ENCODE measurements around the gene UBQLN4. TPM values are rescaled to one million over a fixed set of nuclear protein-coding genes. Genes with fewer than 3 reads are reported as not detected.

Gene UBQLN4
- total and polyA plus RNA-seq, 4 donors, result 7.4 to 17.8 (median 11.3) TPM

DNA sequence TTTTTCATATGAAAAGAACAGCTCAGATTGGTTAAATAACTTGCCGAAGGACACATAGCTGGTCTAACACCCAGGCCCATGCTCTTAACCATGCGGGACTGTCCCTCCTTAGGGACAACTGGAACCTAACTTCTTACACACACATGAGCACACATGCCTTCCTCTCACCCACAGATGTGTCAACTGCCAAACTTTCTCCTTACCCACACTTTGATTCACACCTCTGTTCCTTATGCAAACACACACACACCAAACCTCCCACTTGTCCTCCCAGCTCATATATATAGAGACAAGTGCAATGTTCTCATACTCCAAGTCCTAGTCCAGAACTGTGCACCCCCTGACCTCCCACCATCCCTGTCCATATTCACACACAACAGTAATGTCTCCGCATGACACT, 11.6 kb upstream of the UBQLN4 start:
- no peak overlapping the region for H3K4me3 ChIP-seq (ENCODE audit: low read depth in 1 of 3, low read length in 3 of 3)
- H3K27ac ChIP-seq (ENCODE audit: low read depth in 1 of 2, low read length in 2 of 2), result no peak overlapping the region
- no peak for TF ChIP-seq MAX (IDR thresholded peaks at IDR 0.05)
- no peaks in the 10 kb centered on the region for H3K9me3 ChIP-seq (ENCODE audit: control insufficient read depth in 4 of 4, low read length in 3 of 4)
- H3K27me3 ChIP-seq (ENCODE audit: control insufficient read depth in 4 of 4, insufficient read depth in 4 of 4, low read length in 3 of 4), result no peaks in the 10 kb centered on the region
- no peak overlapping the region for H3K9ac ChIP-seq (ENCODE audit: low read depth in 1 of 2, low read length in 2 of 2)
- peaks cover 3 to 10% (median 8%) of the 10 kb centered on the region in 4 donors for H3K4me1 ChIP-seq (ENCODE audit: control insufficient read depth in 4 of 4, insufficient read depth in 4 of 4, low read length in 3 of 4)
- 93% methylated on average over 3 of the region's 3 CpGs for WGBS
- H3K36me3 ChIP-seq (ENCODE audit: control insufficient read depth in 4 of 4, insufficient read depth in 3 of 4, low read depth in 1 of 4, low read length in 3 of 4), result no peaks in the 10 kb centered on the region
- DNase-seq (ENCODE audit: low spot score), result no peak

DNA sequence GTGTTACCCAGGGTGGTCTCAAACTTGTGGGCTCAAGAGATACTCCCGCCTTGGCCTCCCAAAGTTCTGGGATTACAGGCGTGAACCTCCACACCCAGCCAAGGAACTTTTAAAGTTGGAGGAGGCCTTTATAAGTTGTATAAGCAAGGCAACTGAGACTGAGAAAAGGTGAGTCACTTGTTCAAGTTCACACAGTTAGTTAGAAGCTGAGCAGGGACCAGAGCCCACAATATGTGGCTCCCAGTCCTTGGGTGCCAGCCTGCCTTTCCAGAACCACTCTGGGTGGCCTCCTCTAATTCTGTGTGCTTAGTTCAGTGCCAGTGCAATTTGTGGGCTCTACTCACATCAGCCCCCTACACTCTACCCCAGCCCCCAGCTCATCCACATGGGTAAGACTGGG, 11.0 kb upstream of the UBQLN4 start:
- WGBS, result 93% methylated on average over 2 of the region's 2 CpGs
- Histone ChIP-seq H3K27ac (ENCODE audit: low read depth in 1 of 2, low read length in 2 of 2) (no peak overlapping the region), H3K9ac (ENCODE audit: low read depth in 1 of 2, low read length in 2 of 2) (no peak overlapping the region), H3K9me3 (ENCODE audit: control insufficient read depth in 4 of 4, low read length in 3 of 4) (no peaks in the 10 kb centered on the region), H3K4me3 (ENCODE audit: low read depth in 1 of 3, low read length in 3 of 3) (no peak overlapping the region), H3K36me3 (ENCODE audit: control insufficient read depth in 4 of 4, insufficient read depth in 3 of 4, low read depth in 1 of 4, low read length in 3 of 4) (no peaks in the 10 kb centered on the region), H3K4me1 (ENCODE audit: control insufficient read depth in 4 of 4, insufficient read depth in 4 of 4, low read length in 3 of 4) (peaks cover under 1 to 4% (median 3%) of the 10 kb centered on the region in 4 donors), H3K27me3 (ENCODE audit: control insufficient read depth in 4 of 4, insufficient read depth in 4 of 4, low read length in 3 of 4) (no peaks in the 10 kb centered on the region)
- no peak for TF ChIP-seq RAD21 (IDR thresholded peaks at IDR 0.05)
- TF ChIP-seq SP1 (IDR thresholded peaks at IDR 0.05), result no peak
- no peak for TF ChIP-seq FOXA1 (IDR thresholded peaks at IDR 0.05)
- TF ChIP-seq, protein P1, sequence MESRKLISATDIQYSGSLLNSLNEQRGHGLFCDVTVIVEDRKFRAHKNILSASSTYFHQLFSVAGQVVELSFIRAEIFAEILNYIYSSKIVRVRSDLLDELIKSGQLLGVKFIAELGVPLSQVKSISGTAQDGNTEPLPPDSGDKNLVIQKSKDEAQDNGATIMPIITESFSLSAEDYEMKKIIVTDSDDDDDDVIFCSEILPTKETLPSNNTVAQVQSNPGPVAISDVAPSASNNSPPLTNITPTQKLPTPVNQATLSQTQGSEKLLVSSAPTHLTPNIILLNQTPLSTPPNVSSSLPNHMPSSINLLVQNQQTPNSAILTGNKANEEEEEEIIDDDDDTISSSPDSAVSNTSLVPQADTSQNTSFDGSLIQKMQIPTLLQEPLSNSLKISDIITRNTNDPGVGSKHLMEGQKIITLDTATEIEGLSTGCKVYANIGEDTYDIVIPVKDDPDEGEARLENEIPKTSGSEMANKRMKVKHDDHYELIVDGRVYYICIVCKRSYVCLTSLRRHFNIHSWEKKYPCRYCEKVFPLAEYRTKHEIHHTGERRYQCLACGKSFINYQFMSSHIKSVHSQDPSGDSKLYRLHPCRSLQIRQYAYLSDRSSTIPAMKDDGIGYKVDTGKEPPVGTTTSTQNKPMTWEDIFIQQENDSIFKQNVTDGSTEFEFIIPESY (IDR thresholded peaks at IDR 0.05), result no peak
- no peak for TF ChIP-seq YY1 (IDR thresholded peaks at IDR 0.05)
- no peak for TF ChIP-seq REST (IDR thresholded peaks at IDR 0.05)
- no peak for TF ChIP-seq EGR1 (IDR thresholded peaks at IDR 0.05; ENCODE audit: low read depth in 2 of 2)
- no peak for DNase-seq (ENCODE audit: low spot score)

DNA sequence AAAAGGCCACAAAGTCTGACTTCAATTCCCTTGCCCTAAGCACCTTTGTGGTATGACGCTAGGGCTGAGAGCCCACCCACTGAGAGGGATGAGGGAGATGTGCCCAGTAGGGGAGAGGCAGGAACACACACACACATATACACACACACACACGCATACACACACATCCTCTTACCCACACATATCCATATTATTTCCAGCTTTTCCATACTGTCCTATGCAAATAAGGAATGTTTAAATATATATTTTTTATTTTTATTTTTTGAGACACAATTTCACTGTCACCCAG, 10.3 kb upstream of the UBQLN4 start:
- TF ChIP-seq JUND (IDR thresholded peaks at IDR 0.05), result no peak
- no peak for TF ChIP-seq YY1 (IDR thresholded peaks at IDR 0.05)
- TF ChIP-seq FOXA2 (IDR thresholded peaks at IDR 0.05), result no peak
- TF ChIP-seq EGR1 (IDR thresholded peaks at IDR 0.05; ENCODE audit: low read depth in 2 of 2), result no peak

More for the DNA sequence above, 10.3 kb upstream of the UBQLN4 start:
- no peaks in the 10 kb centered on the region for H3K27me3 ChIP-seq (ENCODE audit: control insufficient read depth in 4 of 4, insufficient read depth in 4 of 4, low read length in 3 of 4)
- H3K9ac ChIP-seq (ENCODE audit: low read depth in 1 of 2, low read length in 2 of 2), result no peak overlapping the region
- no peaks in the 10 kb centered on the region for H3K9me3 ChIP-seq (ENCODE audit: control insufficient read depth in 4 of 4, low read length in 3 of 4)
- DNase-seq (ENCODE audit: low spot score), result no peak
- no peak overlapping the region for H3K27ac ChIP-seq (ENCODE audit: low read depth in 1 of 2, low read length in 2 of 2)
- H3K4me3 ChIP-seq (ENCODE audit: low read depth in 1 of 3, low read length in 3 of 3), result no peak overlapping the region
- peaks cover 0 to 2% (median 0%) of the 10 kb centered on the region in 4 donors for H3K4me1 ChIP-seq (ENCODE audit: control insufficient read depth in 4 of 4, insufficient read depth in 4 of 4, low read length in 3 of 4)
- no peaks in the 10 kb centered on the region for H3K36me3 ChIP-seq (ENCODE audit: control insufficient read depth in 4 of 4, insufficient read depth in 3 of 4, low read depth in 1 of 4, low read length in 3 of 4)
- WGBS, result 84% methylated on average over 2 of the region's 2 CpGs

Data from liver (tissue), 9 donors.